Smooth muscle cell (in vitro differentiated cells): ENCODE results near the gene NOLC1. TPM values are rescaled to one million over a fixed set of nuclear protein-coding genes. Genes with fewer than 3 reads are reported as not detected.
A peak's percentile ranks its signal among the peaks of the same experiment; 100 is the strongest.

ENCODE experiments used
- DNase-seq: peaks from one replicate; lab custom pipeline; 2025; ENCODE audit not compliant: unreplicated experiment; lab: John Stamatoyannopoulos, UW
- H2AFZ ChIP-seq: fragments of 200-600 bp; sonication (generic); 2 replicates; pipeline ENCODE4 v1.6.0; 2016; ENCODE audit warnings: antibody characterized with exemption, low read depth, mild to moderate bottlenecking
- H3F3A ChIP-seq: fragments of 200-600 bp; sonication (generic); 2 replicates; pipeline ENCODE4 v1.6.0; 2017; ENCODE audit warnings: antibody characterized with exemption, low read depth
- H3K27ac ChIP-seq: fragments of 200-600 bp; sonication (generic); 2 replicates; pipeline ENCODE4 v1.5.1; 2016; ENCODE audit warnings: low read depth, mild to moderate bottlenecking
- H3K27me3 ChIP-seq: fragments of 200-600 bp; sonication (generic); 2 replicates; pipeline ENCODE4 v1.6.1; 2016; ENCODE audit warnings: low read depth, mild to moderate bottlenecking
- H3K36me3 ChIP-seq: fragments of 200-600 bp; sonication (generic); 2 replicates; pipeline ENCODE4 v1.5.1; 2016; ENCODE audit warnings: low read depth
- H3K4me1 ChIP-seq: fragments of 200-600 bp; sonication (generic); 2 replicates; pipeline ENCODE4 v1.5.1; 2016; ENCODE audit warnings: low read depth
- H3K4me2 ChIP-seq: fragments of 200-600 bp; sonication (generic); 2 replicates; pipeline ENCODE4 v1.6.0; 2016; ENCODE audit warnings: mild to moderate bottlenecking
- H3K4me3 ChIP-seq: fragments of 200-600 bp; sonication (generic); 2 replicates; pipeline ENCODE4 v1.5.1; 2016; ENCODE audit warnings: mild to moderate bottlenecking
- H3K79me2 ChIP-seq: fragments of 200-600 bp; sonication (generic); 2 replicates; pipeline ENCODE4 v1.6.0; 2016; ENCODE audit warnings: low read depth, mild to moderate bottlenecking
- H3K9ac ChIP-seq: fragments of 200-600 bp; sonication (generic); 2 replicates; pipeline ENCODE4 v1.6.0; 2016; ENCODE audit warnings: low read depth
- H3K9me3 ChIP-seq: fragments of 200-600 bp; sonication (generic); replicated peaks from 2 replicates; pipeline ENCODE4 v1.5.1; 2016; ENCODE audit warnings: low read depth
- H4K20me1 ChIP-seq: fragments of 200-600 bp; sonication (generic); 2 replicates; pipeline ENCODE4 v1.6.0; 2016; ENCODE audit warnings: low read depth
- CTCF ChIP-seq: fragments of 200-600 bp; sonication (generic); IDR thresholded peaks from 2 replicates; pipeline ENCODE4 v1.5.1; 2017; ENCODE audit warnings: borderline replicate concordance, mild to moderate bottlenecking, antibody characterized with exemption; ENCODE audit not compliant: insufficient read depth, poor library complexity, severe bottlenecking
- WGBS: methylation state at CpG from one replicate; pipeline ENCODE4 v1.1.7; 2016; ENCODE audit warnings: low lambda C conversion rate; 5-methylcytosine and 5-hydroxymethylcytosine counted together
- polyA plus RNA-seq: library from polyadenylated mRNA; unstranded; fragments of >200 nt; fragmentation: Nextera tagmentation; extraction: Ambion mirVana; gene quantifications from 2 replicates; pipeline ENCODE4 v1.2.1, GENCODE V29; 2016
- total RNA-seq: library from RNA; depleted of rRNA; stranded (reverse); fragments of >200 nt; gene quantifications from 2 replicates; pipeline ENCODE4 v1.2.3, GENCODE V29; 2014

The NOLC1 gene
- total and polyA plus RNA-seq, 2 experiments from 2014 or later = 41.2 to 46.6 TPM

- TF ChIP-seq CTCF = no peak
- Histone ChIP-seq H3K27ac (peak overlapping the region; percentile 91), H3K79me2 (peaks cover 52% of the 10 kb centered on the region), H2AFZ (no peak overlapping the region), H3K4me3 (peak overlapping the region; percentile 74), H3K4me2 (peak overlapping the region; percentile 85), H3K9me3 (no peaks in the 10 kb centered on the region), H3K36me3 (no peaks in the 10 kb centered on the region), H3K9ac (peak overlapping the region; percentile 92), H3K4me1 (peaks cover 55% of the 10 kb centered on the region), H4K20me1 (peaks cover 33% of the 10 kb centered on the region), H3K27me3 (no peaks in the 10 kb centered on the region), H3F3A (peaks cover 31% of the 10 kb centered on the region)
- 12% methylated on average over 6 of the region's 6 CpGs for WGBS
- no peak for DNase-seq
Observed at GRCh38 chr10:102118867-102119266, 33.3 kb upstream of the NOLC1 start.

- Histone ChIP-seq H2AFZ (no peak overlapping the region), H3F3A (peaks cover 31% of the 10 kb centered on the region), H3K27ac (peak overlapping the region; percentile 91), H3K4me3 (peak overlapping the region; percentile 74), H3K36me3 (no peaks in the 10 kb centered on the region), H3K4me2 (peak overlapping the region; percentile 85), H3K9me3 (no peaks in the 10 kb centered on the region), H3K27me3 (no peaks in the 10 kb centered on the region), H3K79me2 (peaks cover 45% of the 10 kb centered on the region), H4K20me1 (peaks cover 28% of the 10 kb centered on the region), H3K9ac (peak overlapping the region; percentile 92), H3K4me1 (peaks cover 55% of the 10 kb centered on the region)
- no peak for TF ChIP-seq CTCF
- DNase-seq = peak; percentile 31
- WGBS = under 1% methylated on average over 14 of the region's 22 CpGs
Observed at GRCh38 chr10:102119417-102120141, 32.6 kb upstream of the NOLC1 start.

- peak within 1 kb of the TSS; percentile 85 for H3K4me2 ChIP-seq
- TF ChIP-seq CTCF = no peak
- H3K4me3 ChIP-seq = peak within 1 kb of the TSS; percentile 74
- peaks cover 37% of the 10 kb centered on the region for H3K79me2 ChIP-seq
- H3K4me1 ChIP-seq = peaks cover 51% of the 10 kb centered on the region
- DNase-seq = peak; percentile 64
- no peaks in the 10 kb centered on the region for H3K36me3 ChIP-seq
- peak within 1 kb of the TSS; percentile 92 for H3K9ac ChIP-seq
- H2AFZ ChIP-seq = peak within 1 kb of the TSS; percentile 76
- H3K9me3 ChIP-seq = no peaks in the 10 kb centered on the region
- H4K20me1 ChIP-seq = peaks cover 24% of the 10 kb centered on the region
- peaks cover 31% of the 10 kb centered on the region for H3F3A ChIP-seq
- H3K27me3 ChIP-seq = no peaks in the 10 kb centered on the region
- WGBS = under 1% methylated on average over 83 of the region's 104 CpGs
- H3K27ac ChIP-seq = peak within 1 kb of the TSS; percentile 91
Observed at GRCh38 chr10:102120142-102120990, 31.8 kb upstream of the NOLC1 start, which contains the start of gene LDB1. Gene LDB1, minus strand, starts transcription at chr10:102120368. Its CDS starts 258 bp downstream, at chr10:102120110.
